BJ (cell line): ENCODE results near the gene GSK3A. TPM values are rescaled to one million over a fixed set of nuclear protein-coding genes. Genes with fewer than 3 reads are reported as not detected.

Source experiments
- CTCF ChIA-PET: fragments of 350-600 bp; formaldehyde crosslinking; extraction: SDS; loops from one replicate; lab custom pipeline; 2021; ENCODE audit warnings: antibody characterized with exemption, inconsistent platforms; lab: Yijun Ruan, JAX
- POLR2A ChIA-PET: fragments of 300-600 bp; sonication (Branson Sonifier 250); formaldehyde crosslinking; extraction: SDS; loops from one replicate; lab custom pipeline; 2021; ENCODE audit warnings: antibody characterized with exemption; lab: Charles Lee
- DNase-seq: peaks from one replicate; pipeline ENCODE4 v3.0.0-alpha.2; 2011; ENCODE audit warnings: low read depth
- H3K27me3 ChIP-seq: 2 replicates; pipeline ENCODE4 v1.6.0; 2011; ENCODE audit warnings: low read length; ENCODE audit not compliant: control insufficient read depth, insufficient read depth
- H3K36me3 ChIP-seq: 2 replicates; pipeline ENCODE4 v1.5.1; 2011; ENCODE audit warnings: low read length; ENCODE audit not compliant: control insufficient read depth, insufficient read depth
- H3K4me3 ChIP-seq: 2 replicates; pipeline ENCODE4 v1.5.1; 2011; ENCODE audit warnings: low read depth, mild to moderate bottlenecking, control low read depth, low read length
- polyA plus RNA-seq: library from polyadenylated mRNA; depleted of rRNA; stranded (reverse); fragments of >200 nt; gene quantifications from 2 replicates; pipeline ENCODE4 v1.2.3, GENCODE V29; 2011
- TF ChIP-seq, protein P1 (sequence below): IDR thresholded peaks from 2 replicates; pipeline ENCODE4 v1.5.1; 2011; ENCODE audit warnings: low read depth, mild to moderate bottlenecking, control low read depth, inconsistent platforms, low read length, moderate library complexity; ENCODE audit not compliant: insufficient read depth

Gene GSK3A
- polyA plus RNA-seq, 1 experiment: 36.1 TPM

DNA sequence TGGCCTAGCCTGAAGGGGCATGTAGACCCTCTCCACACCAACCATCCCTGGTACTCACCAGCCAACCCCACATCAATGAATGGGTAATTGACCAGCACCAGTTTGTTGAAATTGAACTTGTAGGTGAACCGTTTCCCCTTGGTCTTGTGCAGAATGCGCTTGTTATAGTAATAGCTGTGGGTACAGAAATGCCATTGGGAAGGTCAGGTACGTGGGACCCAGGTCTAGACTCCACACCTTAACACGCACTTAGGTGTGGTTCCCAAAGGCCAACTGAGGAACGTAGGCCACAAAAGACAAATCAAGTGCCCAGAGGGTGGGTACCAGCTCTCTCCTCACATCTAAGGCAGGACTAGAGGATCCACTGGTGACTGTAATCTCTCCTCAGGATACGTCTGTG, 7.4 kb upstream of the GSK3A start:
- H3K27me3 ChIP-seq: no peaks in the 10 kb centered on the region
- TF ChIP-seq, protein P1, sequence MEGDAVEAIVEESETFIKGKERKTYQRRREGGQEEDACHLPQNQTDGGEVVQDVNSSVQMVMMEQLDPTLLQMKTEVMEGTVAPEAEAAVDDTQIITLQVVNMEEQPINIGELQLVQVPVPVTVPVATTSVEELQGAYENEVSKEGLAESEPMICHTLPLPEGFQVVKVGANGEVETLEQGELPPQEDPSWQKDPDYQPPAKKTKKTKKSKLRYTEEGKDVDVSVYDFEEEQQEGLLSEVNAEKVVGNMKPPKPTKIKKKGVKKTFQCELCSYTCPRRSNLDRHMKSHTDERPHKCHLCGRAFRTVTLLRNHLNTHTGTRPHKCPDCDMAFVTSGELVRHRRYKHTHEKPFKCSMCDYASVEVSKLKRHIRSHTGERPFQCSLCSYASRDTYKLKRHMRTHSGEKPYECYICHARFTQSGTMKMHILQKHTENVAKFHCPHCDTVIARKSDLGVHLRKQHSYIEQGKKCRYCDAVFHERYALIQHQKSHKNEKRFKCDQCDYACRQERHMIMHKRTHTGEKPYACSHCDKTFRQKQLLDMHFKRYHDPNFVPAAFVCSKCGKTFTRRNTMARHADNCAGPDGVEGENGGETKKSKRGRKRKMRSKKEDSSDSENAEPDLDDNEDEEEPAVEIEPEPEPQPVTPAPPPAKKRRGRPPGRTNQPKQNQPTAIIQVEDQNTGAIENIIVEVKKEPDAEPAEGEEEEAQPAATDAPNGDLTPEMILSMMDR: no peak
- no peak overlapping the region for H3K4me3 ChIP-seq
- ChIA-PET POLR2A (no interaction called here), CTCF (interaction anchor here (4.5 kb wide), 1 partner anchor 30 kb away, joined by 42 read pairs; no protein-coding TSS in a partner anchor)
- no peak for DNase-seq
- H3K36me3 ChIP-seq: peaks cover 12% of the 10 kb centered on the region

DNA sequence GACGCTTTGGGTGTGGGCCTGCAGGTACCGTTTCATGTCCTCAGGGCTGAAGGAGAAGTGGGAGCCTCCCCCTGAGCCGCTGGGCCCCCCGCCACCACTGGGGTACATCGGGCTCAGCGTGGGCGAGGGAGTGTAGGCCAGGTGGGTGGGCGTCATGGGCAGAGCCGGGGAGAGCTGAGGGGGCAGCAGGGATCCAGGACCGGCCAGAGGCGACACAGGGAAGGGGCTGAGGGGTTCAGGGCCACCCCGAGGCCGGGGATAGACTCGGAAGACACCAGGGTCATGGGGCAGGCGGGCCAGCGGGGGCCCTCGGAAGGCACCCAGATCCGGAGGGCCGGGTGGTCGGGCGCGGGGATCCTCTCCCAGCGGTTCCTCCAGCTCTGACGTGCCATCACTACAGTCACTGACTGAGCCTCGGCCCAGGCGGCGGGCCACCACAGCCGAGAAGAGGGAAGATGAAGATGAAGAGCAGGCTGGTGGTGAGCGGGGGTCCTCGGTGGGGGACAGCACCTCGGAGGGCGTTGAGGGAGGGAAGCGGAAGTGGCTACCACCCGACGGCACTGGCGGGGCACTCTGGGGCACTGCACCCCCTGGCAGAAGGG, 6.8 kb upstream of the GSK3A start:
- CTCF ChIA-PET: interaction anchor here (0.7 to 4.5 kb wide), 3 partner anchors 31 to 47 kb away, joined by 4 to 42 read pairs (median 4); no protein-coding TSS in a partner anchor
- POLR2A ChIA-PET: no interaction called here
- H3K27me3 ChIP-seq: no peaks in the 10 kb centered on the region
- H3K36me3 ChIP-seq: peaks cover 12% of the 10 kb centered on the region
- TF ChIP-seq, protein P1: no peak
- no peak overlapping the region for H3K4me3 ChIP-seq
- DNase-seq: no peak

- CTCF ChIA-PET: interaction anchor here (0.6 to 4.5 kb wide), 4 partner anchors 32 to 117 kb away, joined by 3 to 42 read pairs (median 4); no protein-coding TSS in a partner anchor
- DNase-seq: no peak
- Histone ChIP-seq H3K27me3 (no peaks in the 10 kb centered on the region), H3K36me3 (peaks cover 12% of the 10 kb centered on the region), H3K4me3 (no peak overlapping the region)
- POLR2A ChIA-PET: no interaction called here
- TF ChIP-seq, protein P1: no peak
These were observed 6.1 kb upstream of the GSK3A start for GRCh38 chr19:42248270-42249148.

DNA sequence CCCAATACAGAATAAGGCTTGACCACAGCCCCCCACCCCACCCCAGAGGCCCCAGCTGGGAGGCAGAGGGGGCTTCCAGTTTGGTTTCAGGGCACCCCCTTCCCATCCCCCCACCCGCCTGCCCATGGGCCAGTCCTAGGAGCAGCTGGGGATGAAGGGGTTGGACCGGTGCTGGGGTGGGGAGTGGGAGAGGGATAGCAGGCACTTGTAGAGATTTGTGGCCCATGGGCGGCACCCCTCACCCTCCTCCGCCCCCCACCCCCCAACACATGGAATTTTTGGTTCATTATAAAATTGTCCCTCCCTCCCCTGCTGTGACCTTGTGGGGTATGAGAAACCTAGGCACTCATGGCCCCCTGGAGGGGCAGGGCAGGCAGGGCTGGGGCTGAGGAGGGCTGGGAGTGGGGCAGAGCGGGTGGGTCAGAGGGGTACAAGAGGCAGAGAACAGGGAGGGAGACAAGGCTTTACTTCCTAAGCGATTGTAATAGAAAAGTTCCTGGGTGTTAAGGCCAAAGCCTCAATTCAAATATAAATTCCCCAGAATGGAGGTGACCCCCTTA, 5.3 kb upstream of the GSK3A start:
- no peak for DNase-seq
- peaks cover 12% of the 10 kb centered on the region for H3K36me3 ChIP-seq

More for the DNA sequence above, 5.3 kb upstream of the GSK3A start:
- Histone ChIP-seq H3K27me3 (no peaks in the 10 kb centered on the region), H3K4me3 (no peak overlapping the region)
- POLR2A ChIA-PET: no interaction called here
- TF ChIP-seq, protein P1: no peak
- CTCF ChIA-PET: interaction anchor here (0.6 to 6.2 kb wide), 7 partner anchors 16 to 139 kb away, joined by 3 to 135 read pairs (median 13); partner anchors contain the start of genes PAFAH1B3 and PRR19
